ENCODE data around the gene DKKL1. TPM values are rescaled to one million over a fixed set of nuclear protein-coding genes. Genes with fewer than 3 reads are reported as not detected.
A peak's percentile ranks its signal among the peaks of the same experiment; 100 is the strongest.
"Not testable (repeated sequence)": the region's sequence is repeated elsewhere in the genome, so short reads cannot be mapped to it uniquely, and the experiment has no call there.

The DKKL1 gene
- total RNA-seq, 1 donor from 2014 or later, result 8.7 TPM

- DNase-seq (ENCODE audit: low spot score in 2 of 2, unreplicated experiment in 2 of 2), result no peak
- no peaks in the 10 kb centered on the region for H3K4me1 Mint-ChIP-seq
- H3K9me3 Mint-ChIP-seq, result peaks cover 12% of the 10 kb centered on the region
- TF ChIP-seq CTCF (IDR thresholded peaks at IDR 0.05; ENCODE audit: unreplicated experiment), result no peak
- H3K27me3 Mint-ChIP-seq (ENCODE audit: low read depth), result no peaks in the 10 kb centered on the region
- peaks cover 10% of the 10 kb centered on the region for H3K36me3 Mint-ChIP-seq
- no peak overlapping the region for H3K4me3 Mint-ChIP-seq
- H3K27ac Mint-ChIP-seq, result no peak overlapping the region
Measured at GRCh38 chr19:49326165-49326704, 37.4 kb upstream of the DKKL1 start.

- no peaks in the 10 kb centered on the region for H3K27me3 Mint-ChIP-seq (ENCODE audit: low read depth)
- no peak overlapping the region for H3K27ac Mint-ChIP-seq
- no peak overlapping the region for H3K4me3 Mint-ChIP-seq
- no peaks in the 10 kb centered on the region for H3K4me1 Mint-ChIP-seq
- H3K9me3 Mint-ChIP-seq, result peaks cover 6% of the 10 kb centered on the region
- H3K36me3 Mint-ChIP-seq, result peaks cover 5% of the 10 kb centered on the region
- DNase-seq (ENCODE audit: low spot score in 2 of 2, unreplicated experiment in 2 of 2), result no peak
- TF ChIP-seq CTCF (IDR thresholded peaks at IDR 0.05; ENCODE audit: unreplicated experiment), result peak; percentile 54
Measured at GRCh38 chr19:49327878-49328544, 35.7 kb upstream of the DKKL1 start.

- Mint-ChIP-seq H3K4me1 (no peaks in the 10 kb centered on the region), H3K27me3 (ENCODE audit: low read depth) (no peaks in the 10 kb centered on the region), H3K9me3 (no peaks in the 10 kb centered on the region), H3K27ac (no peak overlapping the region), H3K4me3 (no peak overlapping the region), H3K36me3 (peaks cover 3% of the 10 kb centered on the region)
- DNase-seq (ENCODE audit: low spot score in 2 of 2, unreplicated experiment in 2 of 2), result no peak
- TF ChIP-seq CTCF (IDR thresholded peaks at IDR 0.05; ENCODE audit: unreplicated experiment), result no peak
Measured at GRCh38 chr19:49328741-49329140, 34.9 kb upstream of the DKKL1 start.

GRCh38 chr19:49331187-49331586, 32.5 kb upstream of the DKKL1 start:
- H3K4me1 Mint-ChIP-seq; H3K9me3 Mint-ChIP-seq; DNase-seq (ENCODE audit: low spot score in 2 of 2, unreplicated experiment in 2 of 2); H3K27me3 Mint-ChIP-seq (ENCODE audit: low read depth); H3K36me3 Mint-ChIP-seq; H3K27ac Mint-ChIP-seq; H3K4me3 Mint-ChIP-seq: not testable (repeated sequence)

- TF ChIP-seq CTCF (IDR thresholded peaks at IDR 0.05; ENCODE audit: unreplicated experiment), result no peak
- Mint-ChIP-seq H3K4me3 (no peak overlapping the region), H3K36me3 (peaks cover 3% of the 10 kb centered on the region), H3K27me3 (ENCODE audit: low read depth) (no peaks in the 10 kb centered on the region), H3K4me1 (no peaks in the 10 kb centered on the region), H3K27ac (no peak overlapping the region), H3K9me3 (no peaks in the 10 kb centered on the region)
- no peak for DNase-seq (ENCODE audit: low spot score in 2 of 2, unreplicated experiment in 2 of 2)
Measured at GRCh38 chr19:49331616-49332055, 32.0 kb upstream of the DKKL1 start.

- H3K36me3 Mint-ChIP-seq; DNase-seq (ENCODE audit: low spot score in 2 of 2, unreplicated experiment in 2 of 2); H3K27me3 Mint-ChIP-seq (ENCODE audit: low read depth); H3K27ac Mint-ChIP-seq; H3K4me1 Mint-ChIP-seq; H3K4me3 Mint-ChIP-seq; H3K9me3 Mint-ChIP-seq: not testable (repeated sequence)
Measured at GRCh38 chr19:49332691-49333417, 30.8 kb upstream of the DKKL1 start.

Data from mesothelial cell of epicardium (in vitro differentiated cells).